ENCODE data around the gene CDH23. TPM values are rescaled to one million over a fixed set of nuclear protein-coding genes. Genes with fewer than 3 reads are reported as not detected.

CDH23 gene
- total RNA-seq, 1 donor from 2014 or later, result not detected

DNA sequence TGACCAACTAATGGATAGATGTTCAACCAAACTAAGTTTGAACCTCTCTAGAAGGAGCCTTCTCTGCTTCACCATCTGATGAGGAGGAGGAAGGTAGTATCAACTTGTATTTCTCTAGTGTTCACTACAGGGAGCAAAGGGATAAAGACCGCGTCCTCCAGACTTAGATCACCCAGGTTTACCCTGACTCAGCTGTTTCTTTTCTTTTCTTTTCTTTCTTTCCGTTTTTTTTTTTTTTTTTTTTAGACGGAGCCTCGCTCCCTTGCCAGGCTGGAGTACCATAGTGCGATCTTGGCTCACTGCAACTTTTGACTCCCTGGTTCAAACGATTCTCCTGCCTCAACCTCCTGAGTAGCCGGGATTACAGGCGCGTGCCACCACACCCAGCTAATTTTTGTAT, 263.0 kb downstream of the CDH23 start:
- Mint-ChIP-seq H3K27ac (ENCODE audit: unreplicated experiment) (no peak overlapping the region), H3K9me3 (ENCODE audit: low read depth) (no peaks in the 10 kb centered on the region), H3K4me1 (ENCODE audit: low read depth) (no peaks in the 10 kb centered on the region), H3K4me3 (ENCODE audit: unreplicated experiment) (no peak overlapping the region), H3K36me3 (ENCODE audit: low read depth) (no peaks in the 10 kb centered on the region), H3K27me3 (ENCODE audit: low read depth) (peaks cover 51% of the 10 kb centered on the region)
- DNase-seq (ENCODE audit: low spot score), result no peak
- TF ChIP-seq, protein P1, sequence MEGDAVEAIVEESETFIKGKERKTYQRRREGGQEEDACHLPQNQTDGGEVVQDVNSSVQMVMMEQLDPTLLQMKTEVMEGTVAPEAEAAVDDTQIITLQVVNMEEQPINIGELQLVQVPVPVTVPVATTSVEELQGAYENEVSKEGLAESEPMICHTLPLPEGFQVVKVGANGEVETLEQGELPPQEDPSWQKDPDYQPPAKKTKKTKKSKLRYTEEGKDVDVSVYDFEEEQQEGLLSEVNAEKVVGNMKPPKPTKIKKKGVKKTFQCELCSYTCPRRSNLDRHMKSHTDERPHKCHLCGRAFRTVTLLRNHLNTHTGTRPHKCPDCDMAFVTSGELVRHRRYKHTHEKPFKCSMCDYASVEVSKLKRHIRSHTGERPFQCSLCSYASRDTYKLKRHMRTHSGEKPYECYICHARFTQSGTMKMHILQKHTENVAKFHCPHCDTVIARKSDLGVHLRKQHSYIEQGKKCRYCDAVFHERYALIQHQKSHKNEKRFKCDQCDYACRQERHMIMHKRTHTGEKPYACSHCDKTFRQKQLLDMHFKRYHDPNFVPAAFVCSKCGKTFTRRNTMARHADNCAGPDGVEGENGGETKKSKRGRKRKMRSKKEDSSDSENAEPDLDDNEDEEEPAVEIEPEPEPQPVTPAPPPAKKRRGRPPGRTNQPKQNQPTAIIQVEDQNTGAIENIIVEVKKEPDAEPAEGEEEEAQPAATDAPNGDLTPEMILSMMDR (IDR thresholded peaks at IDR 0.05), result no peak

DNA sequence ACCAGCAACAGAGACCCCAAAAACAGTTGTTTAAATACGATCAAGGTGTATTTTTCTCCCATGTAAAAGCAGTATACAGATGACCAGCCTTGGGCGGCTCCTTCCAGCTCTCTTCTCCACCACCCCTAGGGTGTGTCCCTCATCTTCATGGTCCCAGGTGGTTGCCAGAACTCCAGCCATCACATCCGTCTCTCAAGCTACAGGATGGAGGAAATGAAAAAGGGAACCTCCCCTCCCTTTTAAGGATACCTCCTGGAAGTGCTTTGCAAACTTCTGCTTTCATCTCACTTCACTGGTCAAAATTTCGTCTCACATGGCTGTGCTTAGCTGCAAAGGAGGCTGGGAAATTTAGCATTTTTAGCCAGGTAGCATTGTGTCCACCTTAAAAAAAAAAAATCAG, 263.6 kb downstream of the CDH23 start:
- Mint-ChIP-seq H3K27ac (ENCODE audit: unreplicated experiment) (no peak overlapping the region), H3K9me3 (ENCODE audit: low read depth) (no peaks in the 10 kb centered on the region), H3K36me3 (ENCODE audit: low read depth) (no peaks in the 10 kb centered on the region), H3K27me3 (ENCODE audit: low read depth) (peaks cover 57% of the 10 kb centered on the region), H3K4me3 (ENCODE audit: unreplicated experiment) (no peak overlapping the region), H3K4me1 (ENCODE audit: low read depth) (no peaks in the 10 kb centered on the region)
- no peak for DNase-seq (ENCODE audit: low spot score)
- TF ChIP-seq, protein P1 (IDR thresholded peaks at IDR 0.05), result no peak

DNA sequence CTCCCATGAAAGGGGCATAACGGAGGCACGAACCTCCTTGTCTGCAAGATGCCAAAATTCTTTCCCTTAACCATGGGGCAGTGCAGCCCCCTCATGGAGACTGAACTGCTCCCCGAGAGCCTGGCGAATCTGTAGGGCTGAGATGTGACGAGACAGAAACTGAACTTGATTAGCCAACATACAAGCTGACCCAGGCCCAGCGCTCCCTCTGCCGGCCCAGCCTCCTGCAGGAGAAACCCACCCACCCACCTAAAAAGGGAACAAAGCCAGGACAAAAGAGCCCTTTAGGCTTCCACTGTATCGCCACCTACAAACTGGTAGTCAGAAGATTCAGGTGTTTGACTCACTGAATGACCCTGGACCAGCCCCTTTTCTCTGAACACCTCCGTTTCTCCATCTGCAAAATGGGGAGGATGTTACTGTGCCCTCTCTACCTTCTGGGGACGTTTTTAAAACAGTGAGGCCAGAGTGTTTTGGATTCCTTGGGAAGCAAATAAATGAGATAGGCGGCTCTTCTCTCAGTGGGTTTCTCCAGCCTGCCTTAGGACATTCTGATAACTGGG, 264.4 kb downstream of the CDH23 start:
- Mint-ChIP-seq H3K36me3 (ENCODE audit: low read depth) (no peaks in the 10 kb centered on the region), H3K27ac (ENCODE audit: unreplicated experiment) (no peak overlapping the region), H3K4me3 (ENCODE audit: unreplicated experiment) (no peak overlapping the region), H3K27me3 (ENCODE audit: low read depth) (peaks cover 65% of the 10 kb centered on the region), H3K9me3 (ENCODE audit: low read depth) (no peaks in the 10 kb centered on the region), H3K4me1 (ENCODE audit: low read depth) (no peaks in the 10 kb centered on the region)
- TF ChIP-seq, protein P1 (IDR thresholded peaks at IDR 0.05), result no peak
- DNase-seq (ENCODE audit: low spot score), result no peak

DNA sequence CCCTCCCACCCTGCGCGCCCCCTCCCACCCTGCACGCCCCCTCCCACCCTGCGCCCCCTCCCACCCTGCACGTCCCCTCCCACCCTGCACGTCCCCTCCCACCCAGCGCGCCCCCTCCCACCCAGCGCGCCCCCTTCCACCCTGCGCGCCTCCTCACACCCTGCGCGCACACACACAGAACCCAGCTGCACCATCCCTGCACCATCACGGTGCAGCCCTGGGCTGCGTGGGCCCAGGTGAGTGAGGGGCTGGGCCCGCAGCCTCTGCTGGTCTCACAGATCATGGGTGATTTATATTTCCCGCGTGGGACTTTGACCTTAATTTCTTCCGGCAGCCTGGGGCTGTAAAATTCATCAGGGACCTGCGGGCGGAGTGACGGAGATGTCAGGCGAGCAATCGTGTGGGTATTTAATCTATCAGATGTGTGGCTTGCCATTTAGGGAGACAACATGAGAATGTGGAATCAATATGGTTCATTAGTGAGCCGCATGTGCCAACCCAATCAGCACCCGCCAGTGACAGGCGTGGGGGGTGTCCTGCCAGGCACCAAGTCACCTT, 265.1 kb downstream of the CDH23 start:
- Mint-ChIP-seq H3K27ac (ENCODE audit: unreplicated experiment) (no peak overlapping the region), H3K9me3 (ENCODE audit: low read depth) (no peaks in the 10 kb centered on the region), H3K4me3 (ENCODE audit: unreplicated experiment) (no peak overlapping the region), H3K4me1 (ENCODE audit: low read depth) (no peaks in the 10 kb centered on the region), H3K36me3 (ENCODE audit: low read depth) (no peaks in the 10 kb centered on the region), H3K27me3 (ENCODE audit: low read depth) (peaks cover 68% of the 10 kb centered on the region)
- TF ChIP-seq, protein P1 (IDR thresholded peaks at IDR 0.05), result no peak
- DNase-seq (ENCODE audit: low spot score), result no peak

DNA sequence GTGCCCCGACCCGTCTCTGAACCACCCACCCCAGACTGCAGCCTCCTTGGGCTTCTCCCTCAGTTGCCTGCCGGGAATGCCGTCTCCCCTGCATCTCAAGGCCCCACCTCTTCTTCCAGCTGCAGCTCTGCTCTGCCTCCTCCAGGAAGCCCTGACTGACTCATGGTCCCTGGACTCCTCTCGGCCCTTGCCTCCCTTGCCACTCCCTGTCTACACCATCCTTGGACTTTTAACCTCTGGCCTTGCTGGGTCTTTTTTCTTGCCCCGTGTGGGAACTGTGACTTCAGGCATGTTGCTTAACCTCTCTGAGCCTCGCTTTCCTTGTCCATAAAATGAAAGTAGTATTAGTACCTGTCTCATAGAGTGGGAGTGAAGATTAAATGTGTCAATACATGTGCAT, 266.6 kb downstream of the CDH23 start:
- Mint-ChIP-seq H3K27me3 (ENCODE audit: low read depth) (peaks cover 70% of the 10 kb centered on the region), H3K4me3 (ENCODE audit: unreplicated experiment) (no peak overlapping the region), H3K27ac (ENCODE audit: unreplicated experiment) (no peak overlapping the region)

More for the DNA sequence above, 266.6 kb downstream of the CDH23 start:
- no peaks in the 10 kb centered on the region for H3K36me3 Mint-ChIP-seq (ENCODE audit: low read depth)
- no peaks in the 10 kb centered on the region for H3K4me1 Mint-ChIP-seq (ENCODE audit: low read depth)
- no peak for DNase-seq (ENCODE audit: low spot score)
- TF ChIP-seq, protein P1 (IDR thresholded peaks at IDR 0.05), result no peak
- H3K9me3 Mint-ChIP-seq (ENCODE audit: low read depth), result no peaks in the 10 kb centered on the region
